ENCODE measurements around the gene PAPLN. TPM values are rescaled to one million over a fixed set of nuclear protein-coding genes. Genes with fewer than 3 reads are reported as not detected.

The PAPLN gene
- total RNA-seq, 4 donors from 2014 or later: 3.0 to 15.7 (median 11.0) TPM

DNA sequence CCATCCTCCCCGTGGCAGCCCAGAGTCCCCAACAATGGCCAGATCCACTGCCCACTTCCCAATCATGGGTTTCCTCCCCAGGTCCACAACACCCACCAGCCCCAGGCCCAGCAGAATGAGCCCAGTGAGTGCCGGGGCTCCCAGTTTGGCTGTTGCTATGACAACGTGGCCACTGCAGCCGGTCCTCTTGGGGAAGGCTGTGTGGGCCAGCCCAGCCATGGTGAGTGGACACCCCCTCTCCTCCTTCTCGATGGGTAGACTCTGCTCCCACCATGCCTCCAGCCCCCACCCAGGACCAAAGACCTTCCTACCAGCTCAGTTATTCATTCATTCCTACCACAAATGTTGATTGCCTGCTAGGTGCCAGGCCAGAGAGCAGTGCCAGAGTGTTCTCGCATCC is 23.8 kb downstream of the PAPLN start:
- no peaks in the 10 kb centered on the region for H3K27me3 ChIP-seq
- TF ChIP-seq POLR2A (IDR thresholded peaks at IDR 0.05) (no peak), EP300 (IDR thresholded peaks at IDR 0.05; ENCODE audit: low read depth) (no peak), POLR2AphosphoS5 (IDR thresholded peaks at IDR 0.05) (no peak)
- TF ChIP-seq, protein P1, sequence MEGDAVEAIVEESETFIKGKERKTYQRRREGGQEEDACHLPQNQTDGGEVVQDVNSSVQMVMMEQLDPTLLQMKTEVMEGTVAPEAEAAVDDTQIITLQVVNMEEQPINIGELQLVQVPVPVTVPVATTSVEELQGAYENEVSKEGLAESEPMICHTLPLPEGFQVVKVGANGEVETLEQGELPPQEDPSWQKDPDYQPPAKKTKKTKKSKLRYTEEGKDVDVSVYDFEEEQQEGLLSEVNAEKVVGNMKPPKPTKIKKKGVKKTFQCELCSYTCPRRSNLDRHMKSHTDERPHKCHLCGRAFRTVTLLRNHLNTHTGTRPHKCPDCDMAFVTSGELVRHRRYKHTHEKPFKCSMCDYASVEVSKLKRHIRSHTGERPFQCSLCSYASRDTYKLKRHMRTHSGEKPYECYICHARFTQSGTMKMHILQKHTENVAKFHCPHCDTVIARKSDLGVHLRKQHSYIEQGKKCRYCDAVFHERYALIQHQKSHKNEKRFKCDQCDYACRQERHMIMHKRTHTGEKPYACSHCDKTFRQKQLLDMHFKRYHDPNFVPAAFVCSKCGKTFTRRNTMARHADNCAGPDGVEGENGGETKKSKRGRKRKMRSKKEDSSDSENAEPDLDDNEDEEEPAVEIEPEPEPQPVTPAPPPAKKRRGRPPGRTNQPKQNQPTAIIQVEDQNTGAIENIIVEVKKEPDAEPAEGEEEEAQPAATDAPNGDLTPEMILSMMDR (IDR thresholded peaks at IDR 0.05): no peak
- H3K4me1 ChIP-seq: no peaks in the 10 kb centered on the region
- intact Hi-C loops (cut with DNase I; ENCODE audit: low total_unique reads) (no loop called here), in situ Hi-C loops (cut with MboI; ENCODE audit: low pct_ligation_motif_present in 1 of 4, low pct_unique_long_range_greater_than_20kb in 1 of 4, low sequenced_read_pairs in 3 of 4) (no loop called here)
- H3K4me3 ChIP-seq: no peak overlapping the region
- no peaks in the 10 kb centered on the region for H3K36me3 ChIP-seq
- WGBS, 2 donors (ENCODE audit: low coverage in 1 of 2): 73 to 80% methylated on average over 1 to 3 of the region's 6 CpGs
- no peak for DNase-seq
- no peak overlapping the region for H3K27ac ChIP-seq
- H3K9me3 ChIP-seq: no peaks in the 10 kb centered on the region

DNA sequence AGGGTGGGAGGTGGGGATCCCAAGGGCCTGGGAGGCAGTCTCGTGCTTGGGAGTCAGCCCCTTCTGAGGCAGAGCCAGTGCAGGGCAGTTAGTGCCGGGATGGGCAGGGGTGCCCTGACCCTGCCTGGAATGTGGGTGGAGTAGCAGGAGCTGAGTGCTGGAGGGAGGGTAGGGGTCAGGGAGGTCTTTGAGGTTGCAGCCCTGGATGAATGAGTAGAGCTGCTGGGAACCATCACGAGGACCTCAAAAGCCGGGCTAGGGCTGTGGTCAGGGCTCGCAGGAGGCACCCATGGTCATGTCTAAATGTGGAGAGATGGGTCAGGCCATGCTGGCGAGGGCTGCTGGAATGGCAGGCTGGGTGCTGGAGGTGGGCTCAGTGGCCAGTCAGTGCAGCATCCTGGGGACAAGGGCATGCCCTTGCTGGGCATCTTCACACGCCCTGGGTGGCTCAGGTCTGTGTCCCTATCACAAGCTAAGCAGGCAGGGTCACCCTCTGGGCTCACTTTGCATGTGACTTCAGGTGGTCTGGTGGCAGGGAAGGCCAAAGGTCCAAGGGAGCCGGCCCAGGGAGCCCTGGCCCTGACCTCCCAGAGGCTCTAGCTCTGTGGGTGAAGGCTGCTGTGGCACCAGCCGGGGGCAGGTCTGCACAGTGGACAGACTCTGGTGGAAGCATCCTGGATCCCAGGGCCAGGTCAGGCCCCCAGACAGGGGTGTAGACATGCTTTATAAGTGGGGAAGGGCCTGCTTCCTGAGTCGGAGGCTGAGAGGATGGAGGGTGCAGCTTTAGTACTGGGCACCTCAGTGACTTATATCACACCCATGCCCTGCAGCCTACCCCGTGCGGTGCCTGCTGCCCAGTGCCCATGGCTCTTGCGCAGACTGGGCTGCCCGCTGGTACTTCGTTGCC is 24.5 kb downstream of the PAPLN start:
- no peaks in the 10 kb centered on the region for H3K4me1 ChIP-seq
- no peak for DNase-seq
- 93 to 100% methylated on average over 1 to 12 of the region's 15 CpGs for WGBS, 2 donors (ENCODE audit: low coverage in 1 of 2)
- H3K36me3 ChIP-seq: no peaks in the 10 kb centered on the region
- no peak for TF ChIP-seq POLR2AphosphoS5 (IDR thresholded peaks at IDR 0.05)
- no peak for TF ChIP-seq POLR2A (IDR thresholded peaks at IDR 0.05)
- no peak for TF ChIP-seq EP300 (IDR thresholded peaks at IDR 0.05; ENCODE audit: low read depth)
- TF ChIP-seq, protein P1 (IDR thresholded peaks at IDR 0.05): no peak
- H3K27me3 ChIP-seq: no peaks in the 10 kb centered on the region
- H3K9me3 ChIP-seq: no peaks in the 10 kb centered on the region
- H3K4me3 ChIP-seq: no peak overlapping the region
- intact Hi-C loops (cut with DNase I; ENCODE audit: low total_unique reads) (no loop called here), in situ Hi-C loops (cut with MboI; ENCODE audit: low pct_ligation_motif_present in 1 of 4, low pct_unique_long_range_greater_than_20kb in 1 of 4, low sequenced_read_pairs in 3 of 4) (no loop called here)
- no peak overlapping the region for H3K27ac ChIP-seq

DNA sequence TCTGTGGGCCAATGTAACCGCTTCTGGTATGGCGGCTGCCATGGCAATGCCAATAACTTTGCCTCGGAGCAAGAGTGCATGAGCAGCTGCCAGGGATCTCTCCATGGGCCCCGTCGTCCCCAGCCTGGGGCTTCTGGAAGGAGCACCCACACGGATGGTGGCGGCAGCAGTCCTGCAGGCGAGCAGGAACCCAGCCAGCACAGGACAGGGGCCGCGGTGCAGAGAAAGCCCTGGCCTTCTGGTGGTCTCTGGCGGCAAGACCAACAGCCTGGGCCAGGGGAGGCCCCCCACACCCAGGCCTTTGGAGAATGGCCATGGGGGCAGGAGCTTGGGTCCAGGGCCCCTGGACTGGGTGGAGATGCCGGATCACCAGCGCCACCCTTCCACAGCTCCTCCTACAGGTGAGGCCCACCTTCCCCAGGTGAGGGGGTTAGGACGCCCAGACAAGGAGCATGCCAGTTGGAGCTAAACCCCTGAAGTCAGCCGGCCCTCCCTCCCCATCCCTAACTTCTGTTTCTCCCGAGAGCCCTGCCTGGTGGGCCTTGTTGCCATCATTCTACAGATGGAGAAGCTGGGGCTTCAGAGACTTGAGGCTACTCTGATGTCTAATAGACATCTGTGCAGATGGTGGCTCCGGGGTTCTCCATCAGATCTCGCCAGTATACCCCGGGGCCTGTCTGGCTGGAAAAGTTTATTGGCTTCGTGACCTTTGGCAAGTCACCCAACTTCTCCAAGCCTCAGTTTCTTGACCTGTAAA is 25.3 kb downstream of the PAPLN start:
- TF ChIP-seq EP300 (IDR thresholded peaks at IDR 0.05; ENCODE audit: low read depth) (no peak), POLR2AphosphoS5 (IDR thresholded peaks at IDR 0.05) (no peak), POLR2A (IDR thresholded peaks at IDR 0.05) (no peak)
- TF ChIP-seq, protein P1 (IDR thresholded peaks at IDR 0.05): no peak
- intact Hi-C loops (cut with DNase I; ENCODE audit: low total_unique reads) (no loop called here), in situ Hi-C loops (cut with MboI; ENCODE audit: low pct_ligation_motif_present in 1 of 4, low pct_unique_long_range_greater_than_20kb in 1 of 4, low sequenced_read_pairs in 3 of 4) (no loop called here)
- H3K4me3 ChIP-seq: no peak overlapping the region
- WGBS, 2 donors (ENCODE audit: low coverage in 1 of 2): 80 to 88% methylated on average over 1 to 20 of the region's 20 CpGs
- no peak overlapping the region for H3K27ac ChIP-seq
- DNase-seq: no peak
- H3K36me3 ChIP-seq: no peaks in the 10 kb centered on the region
- no peaks in the 10 kb centered on the region for H3K9me3 ChIP-seq
- no peaks in the 10 kb centered on the region for H3K27me3 ChIP-seq
- no peaks in the 10 kb centered on the region for H3K4me1 ChIP-seq

DNA sequence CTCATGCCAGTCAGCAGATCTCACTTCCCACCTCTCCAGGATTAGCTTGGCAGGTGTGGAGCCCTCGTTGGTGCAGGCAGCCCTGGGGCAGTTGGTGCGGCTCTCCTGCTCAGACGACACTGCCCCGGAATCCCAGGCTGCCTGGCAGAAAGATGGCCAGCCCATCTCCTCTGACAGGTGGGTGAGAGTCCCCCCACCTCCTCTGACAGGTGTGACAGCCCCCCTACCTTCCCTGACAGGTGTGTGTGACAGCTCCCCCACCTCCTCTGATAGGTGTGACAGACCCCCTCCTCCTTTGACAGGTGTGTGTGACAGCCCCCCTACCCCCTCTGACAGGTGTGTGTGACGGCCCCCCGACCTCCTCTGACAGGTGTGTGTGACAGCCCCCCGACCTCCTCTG is 26.3 kb downstream of the PAPLN start:
- TF ChIP-seq POLR2A (IDR thresholded peaks at IDR 0.05) (no peak), POLR2AphosphoS5 (IDR thresholded peaks at IDR 0.05) (no peak), EP300 (IDR thresholded peaks at IDR 0.05; ENCODE audit: low read depth) (no peak)
- TF ChIP-seq, protein P1 (IDR thresholded peaks at IDR 0.05): no peak
- no peak overlapping the region for H3K4me3 ChIP-seq
- in situ Hi-C loops (cut with MboI; ENCODE audit: low pct_ligation_motif_present in 1 of 4, low pct_unique_long_range_greater_than_20kb in 1 of 4, low sequenced_read_pairs in 3 of 4) (no loop called here), intact Hi-C loops (cut with DNase I; ENCODE audit: low total_unique reads) (no loop called here)
- H3K27ac ChIP-seq: no peak overlapping the region
- H3K4me1 ChIP-seq: no peaks in the 10 kb centered on the region
- H3K27me3 ChIP-seq: no peaks in the 10 kb centered on the region
- H3K36me3 ChIP-seq: no peaks in the 10 kb centered on the region
- no peaks in the 10 kb centered on the region for H3K9me3 ChIP-seq
- WGBS, 2 donors (ENCODE audit: low coverage in 1 of 2): 75% methylated on average over 7 of the region's 7 CpGs; no CpG with 5 or more reads in 1 of the 2 donors
- DNase-seq: no peak
